Heart left ventricle (tissue), 13 donors: Measurements from ENCODE around the gene PNMA8A.

Experiments
- CTCF ChIP-seq, 12 donors: fragments of 200-600 bp; sonication (generic) in 4 of 12; IDR thresholded peaks; one replicate each; pipeline versions ENCODE4 v1.5.0 to v1.8.0; 2018 to 2022; ENCODE audit warnings: antibody characterized with exemption in 12 of 12, mild to moderate bottlenecking in 5 of 12
- POLR2A ChIP-seq, 2 donors: fragments of 450-650 bp; IDR thresholded peaks; one replicate each; pipeline ENCODE4 v1.6.1; 2017; ENCODE audit warnings: antibody characterized with exemption in 2 of 2, mild to moderate bottlenecking in 2 of 2, moderate library complexity in 2 of 2
- donor health status: ischemic (EF 13 %, LVEDD 7.1; RV severe dilation, severe dysfunction).
- donor health status: DM: no; HTN: yes; CAD: no.
- donor health status: DM: no; HTN: no; CAD: no.
- donor health status: ischemic (EF 25% LVEDD 6.9; RV normal size, moderate dysfunction).
- donor health status: ischemic (EF 25% LVEDD 5.7; RV mildly dilated, moderate dysfunction).
- donor health status: ischemic (EF 35%, LVEDD 5.7; RV mildly dilated, moderate dysfunction).
- donor health status: nonischemic (EF 11% LVEDD 7.7; RV severe dilation, severe dysfunction).
- donor health status: DM: yes; HTN: yes; CAD: no.
- donor health status: PGD.
- donor health status: ischemic (EF 29% LVEDD 5.4; RV normal size, mild dysfunction).
- donor health status: nonischemic (EF 23%, LVEDD 6.1; RV moderate dilation, normal function).

- TF ChIP-seq CTCF (IDR thresholded peaks at IDR 0.05) (no peak), POLR2A (IDR thresholded peaks at IDR 0.05) (no peak)
Observed at GRCh38 chr19:46472592-46472991, 1.2 kb upstream of the PNMA8A start.
